Body of pancreas (tissue), 4 donors: ENCODE measurements around the gene CPNE5. TPM values are rescaled to one million over a fixed set of nuclear protein-coding genes. Genes with fewer than 3 reads are reported as not detected.

Experiments
- ATAC-seq: fragments of 150-250 bp; one replicate; pipeline ENCODE4 v1.9.1; 2016
- DNase-seq, 4 donors: peaks; one replicate each; pipeline ENCODE4 v3.0.0-alpha.2; 2019
- H3K27ac ChIP-seq, 4 donors: fragments of 200-600 bp; sonication (generic); 1 replicate in 3 of 4; 2 replicates in 1 of 4; pipeline versions ENCODE4 v1.5.1 to v1.6.1; 2016 to 2019; ENCODE audit warnings: mild to moderate bottlenecking in 1 of 4, mixed read lengths in 1 of 4, moderate library complexity in 1 of 4
- H3K27me3 ChIP-seq, 2 donors: fragments of 200-600 bp; sonication (generic); one replicate each; pipeline ENCODE4 v1.6.0; 2016; ENCODE audit warnings: mild to moderate bottlenecking in 1 of 2
- H3K36me3 ChIP-seq, 2 donors: fragments of 200-600 bp; sonication (generic); replicated peaks in 1 of 2; 2 replicates each; pipeline ENCODE4 v1.5.1; 2016; ENCODE audit warnings: low read depth in 2 of 2; ENCODE audit not compliant: insufficient read depth in 1 of 2
- H3K4me1 ChIP-seq: fragments of 200-600 bp; sonication (generic); one replicate; pipeline ENCODE4 v1.6.0; 2016
- H3K4me3 ChIP-seq, 2 donors: fragments of 200-600 bp; sonication (generic); 1 replicate in 1 of 2; 2 replicates in 1 of 2; pipeline ENCODE4 v1.5.1; 2016 to 2019
- H3K9me3 ChIP-seq, 3 donors: fragments of 200-600 bp; sonication (generic); 1 replicate in 2 of 3; 2 replicates in 1 of 3; pipeline ENCODE4 v1.5.1; 2016
- POLR2A ChIP-seq, 3 donors: fragments of 450-650 bp; IDR thresholded peaks; one replicate each; pipeline ENCODE4 v1.6.1; 2016; ENCODE audit warnings: antibody characterized with exemption in 3 of 3, mild to moderate bottlenecking in 2 of 3
- WGBS, 2 donors: methylation state at CpG; one replicate each; pipeline ENCODE4 v1.1.5; 2017; 5-methylcytosine and 5-hydroxymethylcytosine counted together
- intact Hi-C: fragments of 100-400 bp; cut with DNase I; formaldehyde crosslinking; loops from one replicate; pipeline ENCODE4 v1.15.1; 2023
- total RNA-seq, 2 donors: library from RNA; depleted of rRNA; stranded (reverse); fragments of >200 nt; gene quantifications; one replicate each; pipeline ENCODE4 v1.1.0, GENCODE V29; 2016
- TF ChIP-seq, protein P1 (sequence below), 7 experiments: fragments of 450-650 bp in 4 of 7; fragments of 200-600 bp in 3 of 7; sonication (generic) in 3 of 7; IDR thresholded peaks; one replicate each; pipeline ENCODE4 v1.5.1; 2016 to 2019; ENCODE audit warnings: antibody characterized with exemption in 7 of 7

CPNE5 gene
- total RNA-seq, 2 donors from 2014 or later: 0.78 TPM; not detected in 1

DNA sequence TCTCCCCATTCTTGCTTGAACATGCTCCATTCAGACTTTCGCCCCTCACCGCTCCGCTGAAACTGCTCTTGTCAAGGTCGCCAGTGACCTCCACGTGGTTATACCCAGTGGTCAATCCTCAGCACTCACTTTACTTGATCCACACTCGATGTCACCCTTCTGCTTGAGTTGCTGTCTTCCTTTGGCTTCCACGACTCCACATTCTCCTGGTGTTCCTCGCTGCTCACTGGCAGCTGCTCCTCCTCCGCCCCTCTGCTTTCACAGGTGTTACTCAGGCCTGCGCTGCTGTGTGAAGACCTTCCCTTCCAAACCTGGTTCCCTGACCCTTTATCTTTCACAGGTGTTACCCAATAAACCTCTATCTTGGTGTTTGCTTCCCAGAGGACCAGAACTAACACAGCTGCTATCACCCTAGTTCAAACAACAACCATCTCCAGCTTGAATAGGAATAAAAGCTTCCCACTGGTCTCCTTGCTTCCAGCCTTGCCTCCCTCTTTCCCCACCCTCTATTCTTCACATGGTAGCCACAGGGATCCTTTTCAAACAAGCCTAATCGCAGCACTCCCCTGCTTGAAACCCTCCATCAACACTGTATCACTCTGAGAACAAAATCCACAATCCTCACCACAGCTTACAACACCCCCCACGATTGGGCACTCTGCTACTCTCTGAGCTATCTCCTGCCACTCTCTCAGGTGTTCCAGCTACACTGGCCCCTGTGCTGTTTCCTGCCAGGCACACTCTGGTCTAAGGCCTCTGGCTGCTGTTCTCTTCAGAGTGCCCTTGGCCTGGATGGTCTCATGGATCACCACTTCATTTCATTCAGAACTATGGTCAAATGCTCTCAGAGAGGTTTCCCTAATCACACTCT lies 24.7 kb upstream of the CPNE5 start:
- H3K27me3 ChIP-seq: no peaks in the 10 kb centered on the region
- DNase-seq: no peak
- H3K4me3 ChIP-seq: no peak overlapping the region
- H3K36me3 ChIP-seq: no peaks in the 10 kb centered on the region
- TF ChIP-seq, protein P1, sequence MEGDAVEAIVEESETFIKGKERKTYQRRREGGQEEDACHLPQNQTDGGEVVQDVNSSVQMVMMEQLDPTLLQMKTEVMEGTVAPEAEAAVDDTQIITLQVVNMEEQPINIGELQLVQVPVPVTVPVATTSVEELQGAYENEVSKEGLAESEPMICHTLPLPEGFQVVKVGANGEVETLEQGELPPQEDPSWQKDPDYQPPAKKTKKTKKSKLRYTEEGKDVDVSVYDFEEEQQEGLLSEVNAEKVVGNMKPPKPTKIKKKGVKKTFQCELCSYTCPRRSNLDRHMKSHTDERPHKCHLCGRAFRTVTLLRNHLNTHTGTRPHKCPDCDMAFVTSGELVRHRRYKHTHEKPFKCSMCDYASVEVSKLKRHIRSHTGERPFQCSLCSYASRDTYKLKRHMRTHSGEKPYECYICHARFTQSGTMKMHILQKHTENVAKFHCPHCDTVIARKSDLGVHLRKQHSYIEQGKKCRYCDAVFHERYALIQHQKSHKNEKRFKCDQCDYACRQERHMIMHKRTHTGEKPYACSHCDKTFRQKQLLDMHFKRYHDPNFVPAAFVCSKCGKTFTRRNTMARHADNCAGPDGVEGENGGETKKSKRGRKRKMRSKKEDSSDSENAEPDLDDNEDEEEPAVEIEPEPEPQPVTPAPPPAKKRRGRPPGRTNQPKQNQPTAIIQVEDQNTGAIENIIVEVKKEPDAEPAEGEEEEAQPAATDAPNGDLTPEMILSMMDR (IDR thresholded peaks at IDR 0.05): no peak
- TF ChIP-seq POLR2A (IDR thresholded peaks at IDR 0.05): no peak
- H3K4me1 ChIP-seq: peaks cover 10% of the 10 kb centered on the region
- H3K27ac ChIP-seq: no peak overlapping the region
- ATAC-seq: no peak
- no peaks in the 10 kb centered on the region for H3K9me3 ChIP-seq
- WGBS, 2 donors: 40 to 65% methylated on average over 12 of the region's 12 CpGs
- intact Hi-C loops: no loop called here

DNA sequence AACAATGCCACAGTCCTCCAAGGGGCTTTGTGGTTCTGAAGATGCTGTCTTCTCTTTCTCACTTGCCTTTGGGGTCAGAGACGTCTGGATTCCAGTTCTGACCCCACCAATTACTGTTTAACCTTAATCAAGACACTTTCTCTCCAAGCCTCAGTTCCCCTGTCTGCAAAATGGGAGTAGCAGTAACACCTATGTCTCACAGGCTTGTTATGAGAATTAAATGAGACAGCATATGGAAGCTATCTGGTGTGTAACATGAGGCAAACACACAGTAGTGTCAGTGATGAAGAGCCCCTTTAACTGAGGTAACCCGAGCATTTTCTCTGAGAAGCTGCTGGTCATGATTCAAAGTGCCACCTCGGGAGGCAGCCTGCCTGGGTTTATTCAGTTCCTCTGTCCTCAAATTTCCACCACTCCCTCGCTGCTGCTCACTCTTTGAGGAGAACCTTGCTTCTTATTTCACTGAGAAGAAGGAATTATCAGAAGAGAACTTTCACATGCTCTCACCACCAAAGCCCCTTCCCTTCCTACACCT lies 23.7 kb upstream of the CPNE5 start:
- no peaks in the 10 kb centered on the region for H3K36me3 ChIP-seq
- intact Hi-C loops: no loop called here
- no peak overlapping the region for H3K27ac ChIP-seq
- 93 to 94% methylated on average over 4 of the region's 4 CpGs for whole genome bisulfite sequencing, 2 donors
- ATAC-seq (no peak), DNase-seq (no peak)
- H3K4me1 ChIP-seq: peaks cover 17% of the 10 kb centered on the region
- TF ChIP-seq, protein P1 (IDR thresholded peaks at IDR 0.05): no peak
- no peak for TF ChIP-seq POLR2A (IDR thresholded peaks at IDR 0.05)
- H3K27me3 ChIP-seq: no peaks in the 10 kb centered on the region
- H3K4me3 ChIP-seq: no peak overlapping the region
- H3K9me3 ChIP-seq: no peaks in the 10 kb centered on the region

DNA sequence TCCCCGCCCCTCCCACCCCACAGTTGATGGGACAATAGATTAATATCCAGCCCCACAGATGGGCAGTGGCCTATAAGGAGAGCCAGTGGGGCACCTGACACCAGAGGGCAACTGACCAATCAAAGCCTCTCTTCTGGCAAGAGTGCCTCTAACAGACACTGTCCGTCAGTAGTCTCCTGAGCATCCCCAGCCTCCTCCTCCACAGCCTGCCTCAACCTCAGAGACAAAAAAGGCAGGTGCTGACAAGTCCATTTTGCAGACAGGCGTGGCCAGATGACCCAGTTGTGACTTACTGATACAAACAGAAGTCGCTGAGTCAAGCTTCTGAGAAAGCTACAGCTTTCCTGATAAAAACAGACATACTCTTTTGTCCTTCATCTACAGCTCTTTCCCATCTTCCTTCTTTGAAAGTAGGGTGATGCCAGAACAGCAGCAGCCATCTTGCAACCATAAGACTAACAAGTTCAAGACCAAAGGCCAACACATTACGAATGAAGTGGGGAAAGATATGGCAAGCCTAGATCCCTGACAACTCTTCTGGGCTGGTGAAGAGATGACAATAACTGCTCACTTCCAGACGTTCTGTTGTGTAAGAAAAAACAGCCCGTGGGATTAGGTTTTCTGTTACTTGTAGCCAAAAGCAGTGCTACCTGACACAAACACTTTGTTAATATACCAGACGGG lies 23.1 kb upstream of the CPNE5 start:
- intact Hi-C loops: no loop called here
- no peak for DNase-seq

DNA sequence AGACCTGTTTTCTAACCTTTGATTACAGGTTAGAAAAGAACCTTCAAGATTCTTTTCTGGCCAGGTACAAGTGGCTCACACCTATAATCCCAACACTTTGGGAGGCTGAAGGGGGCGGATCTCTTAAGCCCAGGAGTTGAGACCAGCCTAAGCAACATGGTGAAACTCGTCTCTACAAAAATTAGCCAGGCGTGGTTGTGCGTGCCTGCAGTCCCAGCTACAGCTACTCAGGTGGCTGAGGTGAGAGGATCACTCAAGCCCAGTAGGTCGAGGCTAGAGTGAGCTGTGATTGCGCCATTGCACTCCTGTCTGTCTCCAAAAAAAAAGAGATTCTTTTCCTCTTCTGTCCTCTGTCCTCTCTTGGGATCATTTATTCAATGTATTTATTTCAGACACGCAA lies 20.9 kb upstream of the CPNE5 start:
- H3K27me3 ChIP-seq: no peaks in the 10 kb centered on the region
- intact Hi-C loops: no loop called here
- no peak overlapping the region for H3K4me3 ChIP-seq
- H3K27ac ChIP-seq: no peak overlapping the region
- TF ChIP-seq, protein P1 (IDR thresholded peaks at IDR 0.05): no peak
- TF ChIP-seq POLR2A (IDR thresholded peaks at IDR 0.05): no peak
- H3K36me3 ChIP-seq: peaks cover 0 to 2% of the 10 kb centered on the region in 2 donors
- DNase-seq (no peak), ATAC-seq (no peak)
- WGBS, 2 donors: 91 to 94% methylated on average over 7 of the region's 7 CpGs
- H3K4me1 ChIP-seq: peaks cover 24% of the 10 kb centered on the region
- no peaks in the 10 kb centered on the region for H3K9me3 ChIP-seq

More for the DNA sequence above, 23.1 kb upstream of the CPNE5 start:
- peaks cover 17% of the 10 kb centered on the region for H3K4me1 ChIP-seq
- H3K36me3 ChIP-seq: no peaks in the 10 kb centered on the region
- H3K27ac ChIP-seq: no peak overlapping the region
- H3K9me3 ChIP-seq: no peaks in the 10 kb centered on the region
- WGBS, 2 donors: 82 to 93% methylated on average over 8 of the region's 8 CpGs
- H3K4me3 ChIP-seq: no peak overlapping the region
- ATAC-seq: no peak
- TF ChIP-seq, protein P1 (IDR thresholded peaks at IDR 0.05): no peak
- TF ChIP-seq POLR2A (IDR thresholded peaks at IDR 0.05): no peak
- no peaks in the 10 kb centered on the region for H3K27me3 ChIP-seq
